Stimulated activated CD8-positive, alpha-beta memory T cell treated with anti-CD3 and anti-CD28 coated beads, Interleukin-15, amount 100 ng/mL, for 48 hours (primary cell): ENCODE results near the gene MUC3A.
"Not testable (repeated sequence)": the region's sequence is repeated elsewhere in the genome, so short reads cannot be mapped to it uniquely, and the experiment has no call there.

ENCODE experiments used
- DNase-seq, 2 donors: peaks; one replicate each; pipeline ENCODE4 v3.0.0-alpha.2; 2020; ENCODE audit warnings: low read depth in 2 of 2

Gene MUC3A

DNA sequence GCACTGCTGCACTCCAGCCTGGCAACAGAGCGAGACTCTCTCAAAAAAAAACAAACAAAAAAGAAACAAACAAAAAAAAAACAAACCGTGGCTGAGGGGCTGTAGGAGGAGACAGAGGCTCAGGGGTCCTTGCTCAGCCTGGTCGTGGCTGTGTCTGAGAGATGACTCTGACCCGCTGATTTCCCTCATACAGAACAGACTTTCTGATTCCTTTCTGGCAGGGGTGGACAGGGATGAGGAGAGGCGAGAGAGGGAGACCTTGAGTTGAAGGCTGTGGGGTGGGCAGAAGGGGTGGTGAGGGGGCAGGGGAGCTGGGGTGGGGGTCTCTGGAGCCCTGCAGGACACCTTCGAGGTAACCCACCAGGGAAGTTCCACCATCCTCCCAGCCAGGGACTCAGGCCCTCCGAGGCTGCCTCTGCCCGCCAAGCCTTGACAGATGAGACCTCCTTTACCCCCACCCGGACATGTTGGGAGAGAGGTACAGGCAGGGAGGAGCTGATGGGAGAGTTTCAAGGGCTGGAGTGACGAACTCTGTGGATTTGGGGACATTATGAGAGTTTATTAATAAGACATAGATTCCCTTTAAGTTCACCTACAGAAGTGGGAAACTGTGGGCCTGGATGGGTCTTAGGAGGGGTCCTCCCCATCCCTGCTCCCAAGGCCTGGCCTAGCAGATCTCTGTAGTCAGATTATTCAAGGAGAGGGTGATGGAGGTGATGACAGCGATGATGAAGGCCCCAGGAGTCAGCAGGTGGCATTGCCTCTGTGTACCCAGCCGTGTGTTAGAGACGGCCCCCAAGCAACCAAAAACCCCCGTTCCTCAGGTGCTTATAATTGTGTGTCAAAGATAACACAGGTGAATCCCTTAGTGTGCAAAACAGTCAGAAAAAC is 22.0 kb downstream of the MUC3A start:
- DNase-seq, result no peak

DNA sequence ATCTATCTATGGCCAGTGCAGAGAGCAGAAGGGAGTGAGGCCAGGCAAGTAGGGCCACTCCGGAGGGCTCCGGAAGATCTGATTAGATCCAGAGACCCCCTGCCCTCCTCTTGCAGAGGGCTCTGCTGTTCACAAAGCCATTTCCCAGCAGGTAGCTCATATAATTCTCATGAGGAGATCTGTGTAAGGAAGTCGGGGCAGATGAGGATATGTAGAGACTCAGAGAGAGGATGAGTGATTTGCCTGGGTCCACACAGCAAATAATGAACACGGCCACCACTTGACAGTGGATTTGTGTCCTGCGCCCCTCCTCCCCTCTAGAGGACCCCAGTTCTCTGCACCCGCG is 22.6 kb downstream of the MUC3A start:
- DNase-seq, result no peak

DNA sequence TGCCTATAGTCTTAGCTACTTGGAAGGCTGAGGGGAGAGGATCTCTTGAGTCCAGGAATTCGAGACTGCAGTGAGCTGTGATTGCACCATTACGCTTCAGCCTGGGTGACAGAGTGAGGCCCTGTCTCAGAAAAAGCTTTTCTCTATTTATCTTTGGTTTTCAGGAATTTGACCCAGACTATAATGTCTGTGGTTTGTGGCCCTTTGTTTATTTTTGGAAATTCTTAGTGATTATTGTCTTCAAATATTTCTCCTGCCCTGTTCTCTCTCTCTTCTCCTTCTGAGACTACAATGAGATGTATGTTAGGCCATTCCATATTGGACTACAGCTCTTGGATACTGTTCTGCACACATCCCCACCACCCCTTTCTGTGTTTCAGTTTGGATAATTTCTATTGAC is 24.7 kb downstream of the MUC3A start:
- DNase-seq, result no peak

- DNase-seq, result no peak
These were observed 26.1 kb downstream of the MUC3A start for GRCh38 chr7:100975371-100975821.

DNA sequence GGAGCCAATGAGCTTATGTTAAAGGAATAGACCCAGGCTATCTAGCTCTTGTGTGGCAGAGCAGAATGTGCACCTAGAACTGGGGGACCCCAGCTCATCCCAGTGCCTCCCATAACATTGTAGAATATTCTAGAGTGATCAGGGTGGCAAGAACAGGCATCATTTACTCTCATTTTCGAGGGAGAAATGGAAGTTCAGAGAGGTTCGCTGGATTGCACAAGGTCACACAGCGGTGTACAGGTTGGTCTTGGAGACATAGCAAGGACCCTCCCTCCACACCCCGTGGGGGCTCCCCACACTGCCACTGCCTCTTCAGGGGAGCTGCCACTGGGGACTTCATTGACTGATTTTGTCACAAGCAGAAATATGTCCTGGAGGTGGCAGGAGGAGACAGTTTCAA is 29.0 kb downstream of the MUC3A start:
- DNase-seq, result no peak

GRCh38 chr7:100983451-100984187 is 34.3 kb downstream of the MUC3A start:
- DNase-seq, result no peak

GRCh38 chr7:100984241-100984918 is 35.0 kb downstream of the MUC3A start:
- not testable (repeated sequence) for DNase-seq

DNA sequence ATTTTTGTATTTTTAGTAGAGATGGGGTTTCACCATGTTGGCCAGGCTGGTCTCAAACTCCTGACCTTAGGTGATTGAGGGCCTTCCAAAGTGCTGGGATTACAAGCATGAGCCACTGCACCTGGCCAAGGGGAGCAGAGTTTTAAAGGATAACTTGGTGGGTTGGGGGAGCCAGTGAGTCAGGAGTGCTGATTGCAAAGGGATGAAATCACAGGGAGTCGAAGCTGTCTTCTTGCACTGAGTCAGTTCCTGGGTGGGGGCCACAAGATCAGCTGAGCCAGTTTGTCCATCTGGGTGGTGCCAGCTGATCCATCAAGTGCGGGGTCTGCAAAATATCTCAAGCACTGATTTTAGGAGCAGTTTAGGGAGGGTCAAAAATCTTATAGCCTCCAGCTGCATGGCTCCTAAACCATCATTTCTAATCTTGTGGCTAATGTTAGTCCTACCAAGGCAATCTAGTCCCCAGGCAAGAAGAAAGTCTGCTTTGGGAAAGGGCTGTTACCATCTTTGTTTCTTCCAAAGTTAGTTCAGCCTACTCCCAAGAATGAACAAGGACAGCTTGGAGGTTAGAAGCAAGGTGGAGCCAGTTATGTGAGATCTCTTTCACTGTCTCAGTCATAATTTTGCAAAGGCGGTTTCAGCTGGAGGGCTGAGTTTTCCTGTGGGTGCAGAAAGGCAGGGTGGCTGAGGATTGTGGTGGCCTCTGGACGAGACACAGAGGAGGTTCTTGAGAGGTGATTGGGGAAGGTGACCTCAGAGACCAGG is 35.9 kb downstream of the MUC3A start:
- not testable (repeated sequence) for DNase-seq

DNA sequence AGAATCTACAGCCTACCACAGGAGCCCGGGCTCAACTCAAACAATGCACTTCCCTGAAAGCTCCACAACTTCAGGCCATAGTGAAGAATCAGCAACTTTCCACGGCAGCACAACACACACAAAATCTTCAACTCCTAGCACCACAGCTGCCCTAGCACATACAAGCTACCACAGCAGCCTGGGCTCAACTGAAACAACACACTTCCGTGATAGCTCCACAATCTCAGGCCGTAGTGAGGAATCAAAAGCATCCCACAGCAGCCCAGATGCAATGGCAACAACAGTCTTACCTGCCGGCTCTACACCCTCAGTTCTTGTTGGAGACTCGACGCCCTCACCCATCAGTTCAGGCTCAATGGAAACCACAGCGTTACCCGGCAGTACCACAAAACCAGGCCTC is 42.3 kb downstream of the MUC3A start:
- DNase-seq, result no peak

- not testable (repeated sequence) for DNase-seq
These were observed 42.9 kb downstream of the MUC3A start for GRCh38 chr7:100992280-100992679.

- not testable (repeated sequence) for DNase-seq
These were observed 45.3 kb downstream of the MUC3A start for GRCh38 chr7:100994671-100995070.

DNA sequence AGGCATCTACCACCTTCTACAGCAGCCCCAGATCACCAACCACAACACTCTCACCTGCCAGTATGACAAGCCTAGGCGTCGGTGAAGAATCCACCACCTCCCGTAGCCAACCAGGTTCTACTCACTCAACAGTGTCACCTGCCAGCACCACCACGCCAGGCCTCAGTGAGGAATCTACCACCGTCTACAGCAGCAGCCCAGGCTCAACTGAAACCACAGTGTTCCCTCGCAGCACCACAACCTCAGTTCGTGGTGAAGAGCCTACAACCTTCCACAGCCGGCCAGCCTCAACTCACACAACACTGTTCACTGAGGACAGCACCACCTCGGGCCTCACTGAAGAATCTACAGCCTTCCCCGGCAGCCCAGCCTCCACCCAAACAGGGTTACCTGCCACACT is 49.2 kb downstream of the MUC3A start:
- not testable (repeated sequence) for DNase-seq

DNA sequence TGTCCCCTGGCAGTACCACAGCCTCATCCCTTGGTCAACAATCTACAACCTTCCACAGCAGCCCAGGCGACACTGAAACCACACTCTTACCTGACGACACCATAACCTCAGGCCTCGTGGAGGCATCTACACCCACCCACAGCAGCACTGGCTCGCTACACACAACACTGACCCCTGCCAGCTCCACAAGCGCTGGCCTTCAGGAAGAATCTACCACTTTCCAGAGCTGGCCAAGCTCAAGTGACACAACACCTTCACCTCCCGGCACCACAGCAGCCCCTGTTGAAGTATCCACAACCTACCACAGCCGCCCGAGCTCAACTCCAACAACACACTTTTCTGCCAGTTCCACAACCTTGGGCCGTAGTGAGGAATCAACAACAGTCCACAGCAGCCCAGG is 50.0 kb downstream of the MUC3A start:
- not testable (repeated sequence) for DNase-seq

DNA sequence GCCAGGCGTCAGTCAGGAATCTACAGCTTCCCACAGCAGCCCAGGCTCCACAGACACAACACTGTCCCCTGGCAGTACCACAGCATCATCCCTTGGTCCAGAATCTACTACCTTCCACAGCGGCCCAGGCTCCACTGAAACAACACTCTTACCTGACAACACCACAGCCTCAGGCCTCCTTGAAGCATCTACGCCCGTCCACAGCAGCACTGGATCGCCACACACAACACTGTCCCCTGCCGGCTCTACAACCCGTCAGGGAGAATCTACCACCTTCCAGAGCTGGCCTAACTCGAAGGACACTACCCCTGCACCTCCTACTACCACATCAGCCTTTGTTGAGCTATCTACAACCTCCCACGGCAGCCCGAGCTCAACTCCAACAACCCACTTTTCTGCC is 50.7 kb downstream of the MUC3A start:
- DNase-seq, result not testable (repeated sequence)

DNA sequence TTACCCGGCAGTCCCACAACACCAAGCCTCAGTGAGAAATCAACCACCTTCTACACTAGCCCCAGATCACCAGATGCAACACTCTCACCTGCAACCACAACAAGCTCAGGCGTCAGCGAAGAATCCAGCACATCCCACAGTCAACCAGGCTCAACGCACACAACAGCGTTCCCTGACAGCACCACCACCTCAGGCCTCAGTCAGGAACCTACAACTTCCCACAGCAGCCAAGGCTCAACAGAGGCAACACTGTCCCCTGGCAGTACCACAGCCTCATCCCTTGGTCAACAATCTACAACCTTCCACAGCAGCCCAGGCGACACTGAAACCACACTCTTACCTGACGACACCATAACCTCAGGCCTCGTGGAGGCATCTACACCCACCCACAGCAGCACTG is 53.0 kb downstream of the MUC3A start:
- DNase-seq, result not testable (repeated sequence)

DNA sequence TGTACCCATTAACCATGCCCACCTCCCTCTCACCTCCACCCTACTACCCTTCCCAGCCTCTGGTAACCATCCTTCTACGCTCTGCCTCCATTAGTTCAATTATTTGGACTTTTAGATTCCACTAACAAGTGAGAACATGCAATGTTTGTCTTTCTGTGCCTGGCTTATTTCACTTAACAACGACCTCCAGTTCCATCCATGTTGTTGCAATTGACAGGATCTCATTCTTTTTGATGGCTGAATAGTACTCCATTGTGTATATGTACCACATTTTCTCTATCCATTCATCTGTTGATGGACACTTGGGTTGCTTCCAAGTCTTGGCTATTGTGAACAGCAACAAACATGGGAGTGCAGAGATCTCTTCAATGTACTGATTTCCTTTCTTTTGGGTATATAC is 58.0 kb downstream of the MUC3A start:
- DNase-seq, result not testable (repeated sequence)

DNA sequence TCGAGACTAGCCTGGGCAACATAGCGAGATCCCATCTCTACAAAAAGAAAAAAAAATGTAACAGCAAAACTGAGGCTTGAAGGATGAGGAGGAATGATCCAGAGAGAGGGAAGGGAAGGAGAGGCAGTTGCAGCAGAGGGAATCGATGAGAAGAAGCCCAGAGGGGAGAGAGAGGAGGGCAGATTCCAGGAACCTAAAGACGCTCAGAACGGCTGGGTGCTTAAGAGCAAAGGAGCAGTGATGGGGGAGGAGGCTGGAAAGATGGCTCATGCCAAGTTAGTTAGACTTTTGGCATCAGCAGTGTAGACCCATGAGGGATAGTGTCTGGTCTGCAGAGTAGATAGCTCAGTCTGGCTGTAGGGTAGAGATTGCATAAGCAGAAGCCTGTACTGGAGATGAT is 60.3 kb downstream of the MUC3A start:
- no peak for DNase-seq

DNA sequence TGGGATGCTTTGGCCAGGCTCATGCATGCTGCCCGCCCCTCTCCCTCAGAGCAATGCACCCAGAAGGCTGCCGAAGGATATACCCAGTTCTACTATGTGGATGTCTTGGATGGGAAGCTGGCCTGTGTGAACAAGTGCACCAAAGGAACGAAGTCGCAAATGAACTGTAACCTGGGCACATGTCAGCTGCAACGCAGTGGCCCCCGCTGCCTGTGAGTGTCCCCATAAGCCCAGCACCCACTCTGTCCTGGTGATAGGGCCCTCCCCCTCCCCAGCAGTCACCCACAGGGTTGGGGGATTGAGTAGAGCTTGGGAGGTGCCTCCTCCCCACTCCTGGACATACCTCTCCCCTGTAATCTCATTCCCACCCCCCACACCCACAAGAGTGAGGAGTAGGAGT is 63.6 kb downstream of the MUC3A start:
- no peak for DNase-seq

DNA sequence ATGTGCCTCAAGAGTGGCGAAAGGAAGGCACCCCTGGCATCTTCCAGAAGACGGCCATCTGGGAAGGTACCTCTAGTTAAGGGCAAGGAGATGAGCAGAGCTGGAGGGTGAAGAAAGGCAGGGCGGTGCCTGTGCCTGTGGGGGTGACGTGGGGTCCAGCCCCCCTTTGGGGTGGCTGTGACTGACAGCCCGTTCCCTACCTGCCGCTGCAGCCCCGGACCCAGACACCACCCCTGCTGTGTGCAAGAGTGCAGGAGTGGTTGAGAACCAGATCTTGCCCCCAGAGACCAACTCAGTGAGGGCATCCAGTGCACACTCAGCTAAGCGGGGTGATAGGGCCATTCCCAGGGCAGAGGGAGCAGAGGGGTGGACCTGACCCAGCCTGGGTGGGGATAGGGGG is 66.3 kb downstream of the MUC3A start:
- DNase-seq, result no peak

GRCh38 chr7:101017064-101017777 is 67.9 kb downstream of the MUC3A start:
- peak; percentile 66 for DNase-seq
